Measurements from ENCODE around the gene CAMTA1. TPM values are rescaled to one million over a fixed set of nuclear protein-coding genes. Genes with fewer than 3 reads are reported as not detected.

Gene CAMTA1
- total and polyA plus RNA-seq, 9 of the 15 experiments (the other 6 are each of a cell fraction or from before 2014, with no cell fraction given): 43.9 to 161 (median 65.9) TPM

DNA sequence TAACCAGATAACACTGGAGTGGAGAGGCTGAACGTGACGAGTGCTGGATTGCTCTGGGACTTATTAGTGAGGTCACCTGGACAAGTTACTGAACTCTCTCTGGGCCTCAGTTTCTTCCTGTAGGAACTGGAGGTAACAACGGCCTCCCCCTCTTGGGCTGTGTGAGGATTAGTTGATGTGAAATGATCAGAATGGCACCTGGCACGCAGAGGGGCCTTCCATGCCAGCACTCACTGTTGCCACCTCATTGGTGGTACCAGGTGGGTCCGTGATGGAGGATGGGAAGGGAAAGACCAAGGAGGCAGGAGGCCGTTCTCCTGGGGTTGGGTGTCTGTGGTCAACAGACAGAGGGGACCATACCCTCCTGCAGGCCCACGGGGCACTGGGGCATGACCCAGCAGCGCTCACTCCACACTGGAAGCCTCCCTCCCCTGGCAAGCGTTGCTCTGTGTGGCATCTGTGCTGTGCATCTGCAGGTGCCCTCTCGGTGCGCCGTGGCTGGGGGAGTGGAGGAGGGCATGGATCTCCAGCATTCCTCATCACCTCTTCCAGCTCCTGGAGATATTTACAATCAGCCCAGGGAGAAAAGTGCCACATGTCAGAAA is 636.3 kb downstream of the CAMTA1 start:
- intact Hi-C loops (cut with micrococcal nuclease) (no loop called here), in situ Hi-C loops (cut with MboI) (no loop called here)
- no TSS peak for BruUV-seq (replicated peaks)
- H2AFZ ChIP-seq (ENCODE audit: low read depth, low read length): no peak overlapping the region
- POLR2A ChIA-PET: no interaction called here
- H3K4me1 ChIP-seq (replicated peaks in 1 of 2; ENCODE audit: control insufficient read depth in 2 of 2, insufficient read depth in 2 of 2, low read length in 2 of 2): no peaks in the 10 kb centered on the region
- no peaks in the 10 kb centered on the region for H3K79me2 ChIP-seq (ENCODE audit: control insufficient read depth, insufficient read depth, low read length)
- no peak overlapping the region for H3K27ac ChIP-seq (ENCODE audit: extremely low read depth, low read depth, low read length)
- peaks cover 8% of the 10 kb centered on the region; the same call in 1 of the 2 replicates for H4K20me1 ChIP-seq (replicated peaks; ENCODE audit: control insufficient read depth, insufficient read depth, low read length)
- no peak overlapping the region for H3K4me3 ChIP-seq
- ATAC-seq (no peak), FAIRE-seq (no peak), DNase-seq (ENCODE audit: extremely low read depth in 1 of 4, low spot score in 3 of 4) (no peak)
- H3K36me3 ChIP-seq (ENCODE audit: control insufficient read depth, insufficient read depth, low read length): no peaks in the 10 kb centered on the region
- CTCF ChIA-PET (ENCODE audit: low intra/inter-chr PET ratio): no interaction called here
- H3K9me3 ChIP-seq (replicated peaks; ENCODE audit: control insufficient read depth, insufficient read depth, low read depth, low read length): no peaks in the 10 kb centered on the region
- peaks cover 6 to 37% of the 10 kb centered on the region in 2 experiments; a peak in 3 of 5 replicates for H3K27me3 ChIP-seq (ENCODE audit: control insufficient read depth in 2 of 2, insufficient read depth in 2 of 2, low read length in 2 of 2)
- no peak overlapping the region for H3K4me2 ChIP-seq (ENCODE audit: insufficient read depth, low read length)
- WGBS (ENCODE audit: insufficient coverage, low coverage, missing lambda C conversion rate): under 1% methylated on average over 12 of the region's 12 CpGs
- H3K9ac ChIP-seq (ENCODE audit: insufficient read depth in 1 of 2, low read depth in 2 of 2, low read length in 2 of 2): no peak overlapping the region
- H3K9me1 ChIP-seq (ENCODE audit: control insufficient read depth, insufficient read depth, low read length): no peaks in the 10 kb centered on the region
- TF ChIP-seq CTBP1 (IDR thresholded peaks at IDR 0.05; ENCODE audit: borderline replicate concordance) (no peak), GATAD2B (IDR thresholded peaks at IDR 0.05; ENCODE audit: borderline replicate concordance) (no peak), ZNF318 (IDR thresholded peaks at IDR 0.05; ENCODE audit: borderline replicate concordance in 1 of 2, low read depth in 1 of 2) (no peak), DACH1 (IDR thresholded peaks at IDR 0.05; ENCODE audit: partially characterized antibody) (no peak)
- TF ChIP-seq, protein P1, sequence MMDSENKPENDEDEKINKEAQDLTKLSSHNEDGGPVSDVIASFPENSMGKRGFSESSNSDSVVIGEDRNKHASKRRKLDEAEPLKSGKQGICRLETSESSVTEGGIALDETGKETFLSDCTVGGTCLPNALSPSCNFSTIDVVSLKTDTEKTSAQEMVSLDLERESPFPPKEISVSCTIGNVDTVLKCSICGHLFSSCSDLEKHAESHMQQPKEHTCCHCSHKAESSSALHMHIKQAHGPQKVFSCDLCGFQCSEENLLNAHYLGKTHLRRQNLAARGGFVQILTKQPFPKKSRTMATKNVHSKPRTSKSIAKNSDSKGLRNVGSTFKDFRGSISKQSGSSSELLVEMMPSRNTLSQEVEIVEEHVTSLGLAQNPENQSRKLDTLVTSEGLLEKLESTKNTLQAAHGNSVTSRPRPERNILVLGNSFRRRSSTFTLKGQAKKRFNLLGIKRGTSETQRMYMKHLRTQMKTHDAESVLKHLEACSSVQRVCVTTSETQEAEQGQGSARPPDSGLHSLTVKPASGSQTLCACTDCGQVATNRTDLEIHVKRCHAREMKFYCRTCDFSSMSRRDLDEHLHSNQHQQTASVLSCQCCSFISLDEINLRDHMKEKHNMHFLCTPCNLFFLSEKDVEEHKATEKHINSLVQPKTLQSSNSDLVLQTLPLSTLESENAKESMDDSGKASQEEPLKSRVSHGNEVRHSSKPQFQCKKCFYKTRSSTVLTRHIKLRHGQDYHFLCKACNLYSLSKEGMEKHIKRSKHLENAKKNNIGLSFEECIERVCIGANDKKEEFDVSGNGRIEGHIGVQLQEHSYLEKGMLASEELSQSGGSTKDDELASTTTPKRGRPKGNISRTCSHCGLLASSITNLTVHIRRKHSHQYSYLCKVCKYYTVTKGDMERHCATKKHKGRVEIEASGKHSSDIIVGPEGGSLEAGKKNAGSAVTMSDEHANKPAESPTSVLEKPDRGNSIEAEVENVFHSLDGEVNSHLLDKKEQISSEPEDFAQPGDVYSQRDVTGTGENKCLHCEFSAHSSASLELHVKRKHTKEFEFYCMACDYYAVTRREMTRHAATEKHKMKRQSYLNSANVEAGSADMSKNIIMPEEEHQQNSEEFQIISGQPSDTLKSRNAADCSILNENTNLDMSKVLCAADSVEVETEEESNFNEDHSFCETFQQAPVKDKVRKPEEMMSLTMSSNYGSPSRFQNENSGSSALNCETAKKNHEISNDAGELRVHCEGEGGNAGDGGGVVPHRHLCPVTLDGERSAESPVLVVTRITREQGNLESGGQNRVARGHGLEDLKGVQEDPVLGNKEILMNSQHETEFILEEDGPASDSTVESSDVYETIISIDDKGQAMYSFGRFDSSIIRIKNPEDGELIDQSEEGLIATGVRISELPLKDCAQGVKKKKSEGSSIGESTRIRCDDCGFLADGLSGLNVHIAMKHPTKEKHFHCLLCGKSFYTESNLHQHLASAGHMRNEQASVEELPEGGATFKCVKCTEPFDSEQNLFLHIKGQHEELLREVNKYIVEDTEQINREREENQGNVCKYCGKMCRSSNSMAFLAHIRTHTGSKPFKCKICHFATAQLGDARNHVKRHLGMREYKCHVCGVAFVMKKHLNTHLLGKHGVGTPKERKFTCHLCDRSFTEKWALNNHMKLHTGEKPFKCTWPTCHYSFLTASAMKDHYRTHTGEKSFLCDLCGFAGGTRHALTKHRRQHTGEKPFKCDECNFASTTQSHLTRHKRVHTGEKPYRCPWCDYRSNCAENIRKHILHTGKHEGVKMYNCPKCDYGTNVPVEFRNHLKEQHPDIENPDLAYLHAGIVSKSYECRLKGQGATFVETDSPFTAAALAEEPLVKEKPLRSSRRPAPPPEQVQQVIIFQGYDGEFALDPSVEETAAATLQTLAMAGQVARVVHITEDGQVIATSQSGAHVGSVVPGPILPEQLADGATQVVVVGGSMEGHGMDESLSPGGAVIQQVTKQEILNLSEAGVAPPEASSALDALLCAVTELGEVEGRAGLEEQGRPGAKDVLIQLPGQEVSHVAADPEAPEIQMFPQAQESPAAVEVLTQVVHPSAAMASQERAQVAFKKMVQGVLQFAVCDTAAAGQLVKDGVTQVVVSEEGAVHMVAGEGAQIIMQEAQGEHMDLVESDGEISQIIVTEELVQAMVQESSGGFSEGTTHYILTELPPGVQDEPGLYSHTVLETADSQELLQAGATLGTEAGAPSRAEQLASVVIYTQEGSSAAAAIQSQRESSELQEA (IDR thresholded peaks at IDR 0.05; ENCODE audit: low read depth): no peak
